ENCODE data around the gene C10orf71.

C10orf71 gene

DNA sequence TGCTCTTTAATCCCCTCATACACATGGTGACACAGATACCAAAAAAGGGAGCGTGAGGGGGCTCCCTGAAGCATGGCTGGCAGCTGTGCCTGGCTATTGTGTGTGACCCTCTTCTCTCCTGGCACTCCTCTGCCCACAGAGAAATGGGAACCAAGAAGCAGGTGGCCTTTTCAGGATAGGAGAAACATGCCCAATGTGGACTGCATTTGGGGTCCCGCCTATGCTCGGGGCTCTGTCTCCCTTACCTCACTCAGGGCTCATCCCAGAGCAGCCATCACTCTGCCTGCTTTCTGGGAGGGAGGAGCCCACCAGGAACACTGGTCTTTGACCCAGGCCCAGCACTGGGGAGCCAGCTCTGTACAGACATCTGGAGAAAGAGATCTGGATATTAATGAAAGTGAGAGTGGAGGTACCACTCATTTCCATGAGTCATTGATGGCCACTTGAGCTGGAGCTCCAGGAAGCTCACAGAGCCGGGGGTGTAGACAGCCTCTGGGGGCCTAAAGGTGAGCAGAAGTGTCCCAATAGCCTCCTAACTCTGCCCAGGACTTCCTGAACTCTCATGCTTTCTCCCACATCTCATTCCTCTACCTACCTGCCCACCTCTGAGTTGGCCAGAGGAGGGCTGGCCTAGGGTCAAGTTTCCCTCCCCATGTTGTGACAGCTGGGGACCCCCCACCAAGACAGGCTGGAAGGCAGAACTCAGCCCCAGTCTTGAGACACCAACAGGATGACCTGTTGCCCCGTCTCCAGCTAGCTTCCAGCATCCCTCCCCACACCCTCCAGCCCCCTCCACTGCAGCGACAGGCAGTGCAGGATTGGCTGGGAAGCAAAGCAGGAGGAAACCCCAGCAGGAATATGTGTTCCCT is 54.3 kb downstream of the C10orf71 start:
- H3K4me3 Mint-ChIP-seq, result no peak overlapping the region
- intact Hi-C loops (cut with micrococcal nuclease), result no loop called here
- H3K4me1 Mint-ChIP-seq (ENCODE audit: low read depth), result peaks cover 25% of the 10 kb centered on the region
- peaks cover 7% of the 10 kb centered on the region for H3K27me3 Mint-ChIP-seq
- H3K27ac Mint-ChIP-seq, result no peak overlapping the region
- peaks cover 6% of the 10 kb centered on the region for H3K36me3 Mint-ChIP-seq (ENCODE audit: low read depth)
- peaks cover 14% of the 10 kb centered on the region for H3K9me3 Mint-ChIP-seq

DNA sequence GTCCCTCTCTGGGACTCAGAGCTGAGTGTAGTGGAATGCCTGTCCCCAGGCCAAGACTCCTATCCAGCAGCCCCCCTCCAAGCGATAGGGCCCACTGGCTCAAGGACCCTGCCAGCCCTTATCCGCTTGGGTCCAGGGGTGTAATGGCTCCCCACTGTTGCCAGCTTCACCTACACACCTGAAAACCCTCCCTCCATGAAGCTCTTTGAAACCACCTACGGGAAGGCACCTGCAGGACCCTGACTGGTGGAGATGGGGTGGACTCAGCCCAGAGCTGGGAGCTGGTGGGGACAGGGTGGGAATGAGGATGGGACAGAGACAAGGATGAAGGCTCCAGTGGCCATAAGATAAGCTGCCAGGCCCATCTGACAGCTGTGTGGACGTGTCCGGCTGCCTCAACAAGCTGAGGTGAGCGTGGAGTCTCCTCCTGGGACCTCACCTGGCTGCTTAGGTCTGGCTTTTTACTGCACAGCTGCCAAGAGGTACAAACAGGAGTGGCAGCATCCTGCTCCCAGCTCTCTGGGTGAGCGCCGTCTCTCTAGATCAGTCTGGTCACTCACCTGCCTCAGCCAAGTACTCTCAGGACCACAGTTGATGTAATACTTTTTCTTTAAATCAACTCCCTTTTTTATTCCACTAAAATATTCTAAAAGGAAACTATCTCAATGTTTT is 55.1 kb downstream of the C10orf71 start:
- peaks cover 6% of the 10 kb centered on the region for H3K36me3 Mint-ChIP-seq (ENCODE audit: low read depth)

GRCh38 chr10:49354593-49354992 is 55.6 kb downstream of the C10orf71 start:
- Mint-ChIP-seq H3K4me1 (ENCODE audit: low read depth) (peaks cover 36% of the 10 kb centered on the region), H3K27ac (no peak overlapping the region), H3K27me3 (peaks cover 7% of the 10 kb centered on the region), H3K4me3 (no peak overlapping the region), H3K9me3 (peaks cover 11% of the 10 kb centered on the region), H3K36me3 (ENCODE audit: low read depth) (peaks cover 6% of the 10 kb centered on the region)
- intact Hi-C loops (cut with micrococcal nuclease), result no loop called here

More for the DNA sequence above, 55.1 kb downstream of the C10orf71 start:
- no peak overlapping the region for H3K4me3 Mint-ChIP-seq
- H3K4me1 Mint-ChIP-seq (ENCODE audit: low read depth), result peaks cover 31% of the 10 kb centered on the region
- H3K27me3 Mint-ChIP-seq, result peaks cover 7% of the 10 kb centered on the region
- H3K9me3 Mint-ChIP-seq, result peaks cover 14% of the 10 kb centered on the region
- intact Hi-C loops (cut with micrococcal nuclease), result no loop called here
- H3K27ac Mint-ChIP-seq, result no peak overlapping the region

DNA sequence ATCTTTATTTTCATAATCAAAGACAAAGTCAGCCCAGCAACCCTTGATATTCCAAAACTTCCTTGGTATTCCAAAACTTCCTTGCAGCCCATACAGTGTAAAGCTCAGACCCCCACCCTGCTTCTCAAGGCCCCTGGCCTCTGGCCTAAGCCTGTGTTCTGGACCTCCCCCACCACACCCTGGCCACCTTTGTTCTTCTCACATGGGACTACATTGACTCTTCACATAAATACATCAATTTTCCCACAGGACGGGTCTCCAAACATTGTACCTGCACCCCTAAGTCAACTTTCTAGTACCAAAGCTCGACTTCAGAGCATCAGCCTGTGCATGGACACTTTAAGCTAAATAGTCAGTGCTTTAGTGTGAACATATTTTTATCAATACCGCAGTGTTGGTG is 56.3 kb downstream of the C10orf71 start:
- no peak overlapping the region for H3K27ac Mint-ChIP-seq
- H3K4me1 Mint-ChIP-seq (ENCODE audit: low read depth), result peaks cover 40% of the 10 kb centered on the region
- H3K27me3 Mint-ChIP-seq, result peaks cover 6% of the 10 kb centered on the region
- H3K9me3 Mint-ChIP-seq, result peaks cover 5% of the 10 kb centered on the region
- H3K36me3 Mint-ChIP-seq (ENCODE audit: low read depth), result peaks cover under 1% of the 10 kb centered on the region
- intact Hi-C loops (cut with micrococcal nuclease), result no loop called here
- H3K4me3 Mint-ChIP-seq, result no peak overlapping the region

DNA sequence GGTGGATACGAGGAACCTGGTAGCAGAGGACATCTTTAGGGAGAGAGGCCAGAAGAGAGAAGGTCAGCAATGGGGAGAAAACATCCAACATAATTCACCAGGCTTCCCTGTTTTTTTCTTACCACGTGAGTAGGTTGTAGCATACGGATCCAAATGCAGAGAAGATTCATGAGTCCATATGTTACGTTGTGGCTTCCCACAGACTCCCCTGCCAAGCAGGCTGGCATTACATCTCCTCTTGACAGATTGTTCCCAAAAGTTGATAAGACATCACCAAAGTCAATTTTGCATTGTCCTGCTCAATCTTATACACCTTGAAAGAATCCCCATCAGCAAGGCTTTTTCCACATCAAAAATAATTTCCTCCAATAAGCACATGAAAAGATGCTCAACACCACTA is 57.2 kb downstream of the C10orf71 start:
- H3K4me3 Mint-ChIP-seq, result no peak overlapping the region
- no peak overlapping the region for H3K27ac Mint-ChIP-seq
- H3K4me1 Mint-ChIP-seq (ENCODE audit: low read depth), result peaks cover 40% of the 10 kb centered on the region
- no peaks in the 10 kb centered on the region for H3K9me3 Mint-ChIP-seq
- peaks cover 4% of the 10 kb centered on the region for H3K27me3 Mint-ChIP-seq
- intact Hi-C loops (cut with micrococcal nuclease), result no loop called here
- no peaks in the 10 kb centered on the region for H3K36me3 Mint-ChIP-seq (ENCODE audit: low read depth)

DNA sequence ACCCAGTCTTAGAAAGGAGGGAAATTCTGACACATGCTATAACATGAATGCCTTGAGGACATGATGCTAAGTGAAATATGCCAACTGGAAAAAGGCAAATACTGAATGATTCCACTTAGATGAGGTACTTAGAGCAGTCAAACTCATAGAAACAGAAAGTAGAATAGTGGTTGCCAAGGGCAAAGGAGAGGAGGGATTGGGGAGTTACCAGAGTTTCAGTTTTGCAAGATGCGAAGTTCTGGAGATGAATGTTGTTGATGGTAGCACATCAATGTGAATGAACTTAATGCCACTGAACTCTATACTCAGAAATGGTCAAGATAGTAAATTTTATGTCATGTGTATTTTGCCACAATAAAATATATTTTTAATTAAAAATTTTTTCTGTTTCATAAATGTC is 58.0 kb downstream of the C10orf71 start:
- no peaks in the 10 kb centered on the region for H3K36me3 Mint-ChIP-seq (ENCODE audit: low read depth)
- intact Hi-C loops (cut with micrococcal nuclease), result no loop called here
- peaks cover 42% of the 10 kb centered on the region for H3K4me1 Mint-ChIP-seq (ENCODE audit: low read depth)
- H3K27ac Mint-ChIP-seq, result no peak overlapping the region
- peaks cover 2% of the 10 kb centered on the region for H3K27me3 Mint-ChIP-seq
- no peak overlapping the region for H3K4me3 Mint-ChIP-seq
- no peaks in the 10 kb centered on the region for H3K9me3 Mint-ChIP-seq

- H3K27ac Mint-ChIP-seq, result no peak overlapping the region
- no peak overlapping the region for H3K4me3 Mint-ChIP-seq
- no peaks in the 10 kb centered on the region for H3K9me3 Mint-ChIP-seq
- H3K36me3 Mint-ChIP-seq (ENCODE audit: low read depth), result no peaks in the 10 kb centered on the region
- peaks cover 52% of the 10 kb centered on the region for H3K4me1 Mint-ChIP-seq (ENCODE audit: low read depth)
- intact Hi-C loops (cut with micrococcal nuclease), result no loop called here
- peaks cover 2% of the 10 kb centered on the region for H3K27me3 Mint-ChIP-seq
These were observed 58.9 kb downstream of the C10orf71 start for GRCh38 chr10:49357910-49358309.

DNA sequence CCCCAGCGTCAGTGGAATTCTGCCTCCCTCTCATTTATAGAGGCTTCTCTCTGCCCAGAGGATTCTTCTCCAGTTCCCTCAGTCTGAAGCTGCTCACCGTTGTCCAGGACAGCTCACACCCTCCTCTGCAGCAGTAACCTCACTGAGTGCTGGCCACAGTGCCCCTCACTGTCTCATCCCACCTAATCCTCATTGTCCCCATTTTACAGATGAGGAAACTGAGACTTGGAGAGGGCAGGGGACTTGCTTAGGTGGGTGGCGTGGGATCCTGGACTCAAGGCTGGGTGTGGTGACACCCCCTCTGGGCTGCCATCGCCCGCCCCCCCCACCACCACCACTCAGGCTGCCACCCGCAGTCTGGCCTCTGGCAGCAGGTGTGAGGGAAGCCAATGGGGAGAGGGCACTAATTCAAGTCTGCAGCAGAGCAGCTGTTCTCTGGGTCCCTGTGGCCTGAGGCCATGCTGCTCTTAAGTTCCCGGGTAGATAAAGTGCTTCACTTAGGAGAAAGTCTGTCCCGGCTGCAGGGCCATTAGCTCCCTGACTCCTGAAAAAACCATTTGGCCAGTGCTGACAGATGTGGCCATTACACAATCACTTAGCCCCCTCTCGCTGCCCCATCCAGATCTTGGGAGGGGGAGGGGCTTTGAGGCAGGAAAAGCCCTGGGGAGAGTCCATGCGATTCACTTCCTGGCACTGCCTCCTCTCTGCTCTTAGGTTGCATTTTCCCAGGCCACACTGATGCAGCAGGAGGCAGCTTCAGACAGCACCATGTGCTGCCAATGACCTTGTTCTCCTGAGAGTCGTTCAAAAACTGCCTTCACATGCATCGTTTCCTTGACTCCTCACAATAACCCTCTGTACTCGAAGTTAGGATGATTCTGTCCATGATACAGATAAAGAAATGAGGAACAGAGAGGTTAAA is 60.6 kb downstream of the C10orf71 start:
- Mint-ChIP-seq H3K36me3 (ENCODE audit: low read depth) (no peaks in the 10 kb centered on the region), H3K4me1 (ENCODE audit: low read depth) (peaks cover 66% of the 10 kb centered on the region), H3K27ac (peak overlapping the region; percentile 94), H3K27me3 (peaks cover 4% of the 10 kb centered on the region), H3K4me3 (no peak overlapping the region), H3K9me3 (no peaks in the 10 kb centered on the region)
- intact Hi-C loops (cut with micrococcal nuclease), result loop anchor here (5.0 kb wide), 4 partner anchors 38 to 182 kb away; partner anchors contain the start of gene DRGX

DNA sequence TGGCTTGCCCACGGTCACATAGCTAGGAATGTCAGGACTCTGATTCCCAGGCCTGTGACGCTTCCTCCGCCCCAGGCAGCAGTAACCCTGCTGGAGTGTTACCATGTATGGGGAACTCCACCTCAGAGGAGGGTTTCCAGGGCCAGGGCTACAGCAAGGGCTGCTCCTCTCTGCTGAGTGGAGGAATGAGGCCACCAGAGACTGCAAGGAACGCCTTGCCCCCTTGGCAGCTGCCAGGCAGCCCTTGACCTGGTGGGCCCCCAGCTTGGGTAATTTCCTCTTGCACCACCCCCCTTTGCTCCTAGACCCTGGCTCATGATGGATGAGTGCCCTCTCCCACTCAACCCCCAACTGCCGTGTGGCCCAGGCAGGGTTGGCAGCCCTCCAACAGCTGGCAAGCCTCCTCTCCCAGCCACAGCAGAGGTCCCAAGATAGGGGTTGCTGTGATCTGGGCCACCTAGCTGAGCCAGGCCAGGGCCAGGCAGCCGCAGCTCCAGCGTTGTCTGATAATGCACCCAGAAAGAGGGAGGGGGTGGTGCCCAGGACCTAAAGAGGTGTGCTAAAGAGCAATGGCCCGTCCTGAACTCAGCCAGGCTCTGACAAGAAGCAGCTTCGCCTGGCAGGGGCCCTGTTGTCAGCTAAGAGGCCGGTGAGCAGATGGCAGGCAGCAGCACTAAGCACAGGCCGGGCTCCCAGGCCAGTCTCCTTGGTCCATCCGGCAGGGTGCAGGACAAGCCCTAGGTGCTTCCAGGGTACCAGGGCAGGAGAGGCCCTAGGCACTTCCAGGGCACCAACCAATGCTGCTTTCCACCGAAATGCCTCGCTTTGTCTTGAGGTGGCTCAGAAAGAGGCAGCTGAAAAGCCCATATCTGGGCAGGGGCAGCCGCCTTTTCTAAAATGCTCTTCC is 61.6 kb downstream of the C10orf71 start:
- intact Hi-C loops (cut with micrococcal nuclease), result loop anchor here (5.0 kb wide), 4 partner anchors 37 to 183 kb away; partner anchors contain the start of gene DRGX
- H3K27me3 Mint-ChIP-seq, result peaks cover 11% of the 10 kb centered on the region
- H3K36me3 Mint-ChIP-seq (ENCODE audit: low read depth), result no peaks in the 10 kb centered on the region
- H3K27ac Mint-ChIP-seq, result peak overlapping the region; percentile 94
- H3K4me1 Mint-ChIP-seq (ENCODE audit: low read depth), result peaks cover 73% of the 10 kb centered on the region
- H3K9me3 Mint-ChIP-seq, result no peaks in the 10 kb centered on the region
- no peak overlapping the region for H3K4me3 Mint-ChIP-seq

GRCh38 chr10:49361178-49361554 is 62.2 kb downstream of the C10orf71 start:
- intact Hi-C loops (cut with micrococcal nuclease), result loop anchor here (5.0 kb wide), 4 partner anchors 36 to 184 kb away; partner anchors contain the start of gene DRGX
- no peaks in the 10 kb centered on the region for H3K36me3 Mint-ChIP-seq (ENCODE audit: low read depth)
- H3K27ac Mint-ChIP-seq, result peak overlapping the region; percentile 94
- H3K4me3 Mint-ChIP-seq, result no peak overlapping the region
- peaks cover 74% of the 10 kb centered on the region for H3K4me1 Mint-ChIP-seq (ENCODE audit: low read depth)
- peaks cover 15% of the 10 kb centered on the region for H3K27me3 Mint-ChIP-seq
- H3K9me3 Mint-ChIP-seq, result no peaks in the 10 kb centered on the region

GRCh38 chr10:49361735-49362568 is 63.0 kb downstream of the C10orf71 start:
- Mint-ChIP-seq H3K36me3 (ENCODE audit: low read depth) (no peaks in the 10 kb centered on the region), H3K27ac (peak overlapping the region; percentile 94), H3K27me3 (peaks cover 15% of the 10 kb centered on the region), H3K4me3 (peak overlapping the region; percentile 8), H3K4me1 (ENCODE audit: low read depth) (peaks cover 74% of the 10 kb centered on the region), H3K9me3 (no peaks in the 10 kb centered on the region)
- intact Hi-C loops (cut with micrococcal nuclease), result loop anchor here (5.0 kb wide), 4 partner anchors 35 to 185 kb away; partner anchors contain the start of gene DRGX

GRCh38 chr10:49362596-49363260 is 63.8 kb downstream of the C10orf71 start:
- intact Hi-C loops (cut with micrococcal nuclease), result loop anchor here (5.0 kb wide), 4 partner anchors 35 to 185 kb away; partner anchors contain the start of gene DRGX
- no peaks in the 10 kb centered on the region for H3K9me3 Mint-ChIP-seq
- H3K27me3 Mint-ChIP-seq, result peaks cover 18% of the 10 kb centered on the region

More at GRCh38 chr10:49362596-49363260, 63.8 kb downstream of the C10orf71 start:
- Mint-ChIP-seq H3K36me3 (ENCODE audit: low read depth) (no peaks in the 10 kb centered on the region), H3K4me3 (peak overlapping the region; percentile 53), H3K4me1 (ENCODE audit: low read depth) (peaks cover 76% of the 10 kb centered on the region), H3K27ac (peak overlapping the region; percentile 94)

All from dendritic cell treated with granulocyte-macrophage colony-stimulating factor and Interleukin-4, amounts not matched to agents 40 ng/mL and 50 ng/mL, for 4 days (primary cell).